ENCODE data around the gene PRKN.

DNA sequence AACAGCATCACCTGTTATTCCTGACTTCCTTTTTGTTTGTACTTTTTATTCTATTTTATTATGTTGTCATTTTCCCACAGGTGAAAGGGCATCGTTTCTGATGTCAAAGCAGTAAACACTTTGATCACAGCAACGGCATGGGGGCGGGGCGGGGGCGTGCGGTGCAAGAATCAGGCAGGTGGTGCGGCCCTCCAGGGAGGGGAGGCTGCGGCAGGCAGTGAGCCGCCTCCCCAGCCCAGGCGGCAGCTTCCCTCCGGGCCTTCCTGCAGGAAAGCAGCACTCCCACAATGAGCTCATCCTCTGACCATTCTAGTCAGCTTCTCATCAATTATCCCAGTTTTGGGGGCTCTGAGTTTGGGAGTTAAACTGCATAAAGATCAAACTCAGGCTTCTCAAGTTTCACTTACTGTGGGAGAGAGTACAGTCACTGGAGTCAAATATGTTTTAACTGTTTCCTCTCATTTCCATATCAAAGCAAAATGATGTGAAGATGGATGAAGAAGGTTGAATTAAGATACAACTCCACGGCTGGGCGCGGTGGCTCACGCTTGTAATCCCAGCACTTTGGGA lies 845.3 kb downstream of the PRKN start:
- TF ChIP-seq, protein P1, sequence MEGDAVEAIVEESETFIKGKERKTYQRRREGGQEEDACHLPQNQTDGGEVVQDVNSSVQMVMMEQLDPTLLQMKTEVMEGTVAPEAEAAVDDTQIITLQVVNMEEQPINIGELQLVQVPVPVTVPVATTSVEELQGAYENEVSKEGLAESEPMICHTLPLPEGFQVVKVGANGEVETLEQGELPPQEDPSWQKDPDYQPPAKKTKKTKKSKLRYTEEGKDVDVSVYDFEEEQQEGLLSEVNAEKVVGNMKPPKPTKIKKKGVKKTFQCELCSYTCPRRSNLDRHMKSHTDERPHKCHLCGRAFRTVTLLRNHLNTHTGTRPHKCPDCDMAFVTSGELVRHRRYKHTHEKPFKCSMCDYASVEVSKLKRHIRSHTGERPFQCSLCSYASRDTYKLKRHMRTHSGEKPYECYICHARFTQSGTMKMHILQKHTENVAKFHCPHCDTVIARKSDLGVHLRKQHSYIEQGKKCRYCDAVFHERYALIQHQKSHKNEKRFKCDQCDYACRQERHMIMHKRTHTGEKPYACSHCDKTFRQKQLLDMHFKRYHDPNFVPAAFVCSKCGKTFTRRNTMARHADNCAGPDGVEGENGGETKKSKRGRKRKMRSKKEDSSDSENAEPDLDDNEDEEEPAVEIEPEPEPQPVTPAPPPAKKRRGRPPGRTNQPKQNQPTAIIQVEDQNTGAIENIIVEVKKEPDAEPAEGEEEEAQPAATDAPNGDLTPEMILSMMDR (IDR thresholded peaks at IDR 0.05) = no peak
- TF ChIP-seq, protein P2, sequence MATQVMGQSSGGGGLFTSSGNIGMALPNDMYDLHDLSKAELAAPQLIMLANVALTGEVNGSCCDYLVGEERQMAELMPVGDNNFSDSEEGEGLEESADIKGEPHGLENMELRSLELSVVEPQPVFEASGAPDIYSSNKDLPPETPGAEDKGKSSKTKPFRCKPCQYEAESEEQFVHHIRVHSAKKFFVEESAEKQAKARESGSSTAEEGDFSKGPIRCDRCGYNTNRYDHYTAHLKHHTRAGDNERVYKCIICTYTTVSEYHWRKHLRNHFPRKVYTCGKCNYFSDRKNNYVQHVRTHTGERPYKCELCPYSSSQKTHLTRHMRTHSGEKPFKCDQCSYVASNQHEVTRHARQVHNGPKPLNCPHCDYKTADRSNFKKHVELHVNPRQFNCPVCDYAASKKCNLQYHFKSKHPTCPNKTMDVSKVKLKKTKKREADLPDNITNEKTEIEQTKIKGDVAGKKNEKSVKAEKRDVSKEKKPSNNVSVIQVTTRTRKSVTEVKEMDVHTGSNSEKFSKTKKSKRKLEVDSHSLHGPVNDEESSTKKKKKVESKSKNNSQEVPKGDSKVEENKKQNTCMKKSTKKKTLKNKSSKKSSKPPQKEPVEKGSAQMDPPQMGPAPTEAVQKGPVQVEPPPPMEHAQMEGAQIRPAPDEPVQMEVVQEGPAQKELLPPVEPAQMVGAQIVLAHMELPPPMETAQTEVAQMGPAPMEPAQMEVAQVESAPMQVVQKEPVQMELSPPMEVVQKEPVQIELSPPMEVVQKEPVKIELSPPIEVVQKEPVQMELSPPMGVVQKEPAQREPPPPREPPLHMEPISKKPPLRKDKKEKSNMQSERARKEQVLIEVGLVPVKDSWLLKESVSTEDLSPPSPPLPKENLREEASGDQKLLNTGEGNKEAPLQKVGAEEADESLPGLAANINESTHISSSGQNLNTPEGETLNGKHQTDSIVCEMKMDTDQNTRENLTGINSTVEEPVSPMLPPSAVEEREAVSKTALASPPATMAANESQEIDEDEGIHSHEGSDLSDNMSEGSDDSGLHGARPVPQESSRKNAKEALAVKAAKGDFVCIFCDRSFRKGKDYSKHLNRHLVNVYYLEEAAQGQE (IDR thresholded peaks at IDR 0.05; ENCODE audit: insufficient read depth in 1 of 2, low read depth in 2 of 2, low read length in 1 of 2) = no peak
